HL-60/S4 (cell line): Measurements from ENCODE around the gene HES4.
"Not testable (repeated sequence)": the region's sequence is repeated elsewhere in the genome, so short reads cannot be mapped to it uniquely, and the experiment has no call there.

Experiments used
- in situ Hi-C: fragments of 300-500 bp; cut with MboI; formaldehyde crosslinking; loops from 2 replicates; pipeline ENCODE4 v1.14.3; 2022; ENCODE audit warnings: low sequenced_read_pairs

Gene HES4

DNA sequence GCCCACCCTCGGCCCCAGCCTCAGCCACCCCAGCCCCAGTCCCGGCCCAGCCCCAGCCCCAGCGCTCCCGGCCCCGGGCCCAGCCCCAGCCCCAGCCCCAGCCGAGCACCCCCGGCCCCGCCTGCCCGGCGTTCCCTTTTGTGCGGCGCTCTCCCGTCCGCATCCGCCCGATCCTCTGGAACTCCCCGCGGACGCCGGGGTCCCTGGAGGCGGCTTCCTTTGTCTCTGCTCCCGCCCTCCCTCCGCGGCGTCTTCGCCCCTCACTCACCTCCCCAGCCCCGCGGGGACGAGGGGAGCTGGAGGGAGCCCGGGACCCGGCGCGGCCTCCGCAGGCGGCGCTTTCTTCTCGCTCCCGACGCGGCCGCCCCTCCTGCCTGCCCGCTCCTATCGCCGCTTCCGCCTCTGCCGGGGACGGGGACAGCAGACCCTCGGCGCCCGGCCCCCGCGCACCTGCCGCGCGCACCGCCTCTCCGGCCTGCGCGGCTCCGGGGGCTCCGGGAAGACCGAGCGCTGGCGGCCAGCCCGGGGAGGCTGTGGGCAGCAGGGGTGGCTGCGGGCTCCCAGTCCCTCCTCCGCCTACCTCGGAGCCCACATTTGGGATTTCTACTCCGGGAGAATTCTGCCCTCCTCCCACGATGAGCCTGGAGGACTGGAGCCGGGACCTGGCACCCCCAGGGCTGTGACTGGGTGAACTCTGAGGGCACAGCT lies 34.0 kb upstream of the HES4 start:
- in situ Hi-C loops, result no loop called here

DNA sequence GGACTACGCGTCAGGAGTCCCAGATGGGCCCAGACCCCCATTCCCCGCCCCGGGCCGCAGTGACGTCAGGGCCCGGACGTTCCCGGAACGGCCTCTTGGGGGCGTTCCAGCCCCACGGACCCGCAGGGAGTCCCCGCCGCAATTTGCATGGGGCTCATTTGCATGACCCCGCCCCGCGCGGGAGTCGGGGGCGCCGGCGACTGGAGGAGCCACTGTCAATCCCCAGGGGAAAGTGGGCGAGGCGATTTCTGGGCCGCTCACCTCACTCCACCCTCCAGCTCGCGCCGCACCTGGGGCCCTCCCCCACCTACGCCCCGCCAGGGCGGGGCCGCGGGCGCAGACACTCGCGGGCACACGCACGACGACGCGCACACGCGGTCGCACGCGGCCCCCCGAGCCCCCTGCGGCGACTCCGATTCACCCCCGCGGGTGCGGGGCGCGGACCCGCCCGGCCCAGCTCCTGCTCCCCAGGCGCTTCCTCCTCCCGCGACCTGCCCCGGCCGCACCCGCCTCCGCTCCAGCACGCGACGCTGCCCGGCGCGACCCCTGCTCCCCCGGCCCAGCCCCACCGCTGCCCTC lies 33.2 kb upstream of the HES4 start:
- in situ Hi-C loops, result no loop called here

DNA sequence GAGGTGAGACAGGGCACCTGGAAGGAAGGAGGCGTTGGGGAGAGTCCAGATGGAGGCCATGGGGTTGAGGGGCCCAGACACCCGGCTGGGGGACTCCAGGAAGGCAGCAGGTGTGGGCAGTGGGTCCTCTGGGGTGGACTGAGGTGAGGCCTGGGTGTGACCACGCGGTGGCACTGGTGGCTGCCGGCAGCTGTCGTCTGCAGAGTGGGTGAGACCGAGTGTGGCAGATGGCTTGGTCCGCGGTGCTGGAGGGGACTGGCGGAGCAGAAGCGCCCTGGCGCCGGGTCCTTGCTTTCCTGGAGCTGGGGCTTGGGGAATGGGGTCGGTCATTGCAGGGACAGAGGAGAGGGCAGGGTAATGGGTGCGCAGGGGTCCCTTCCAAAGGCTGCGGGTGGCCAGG lies 32.5 kb upstream of the HES4 start:
- in situ Hi-C loops, result no loop called here

DNA sequence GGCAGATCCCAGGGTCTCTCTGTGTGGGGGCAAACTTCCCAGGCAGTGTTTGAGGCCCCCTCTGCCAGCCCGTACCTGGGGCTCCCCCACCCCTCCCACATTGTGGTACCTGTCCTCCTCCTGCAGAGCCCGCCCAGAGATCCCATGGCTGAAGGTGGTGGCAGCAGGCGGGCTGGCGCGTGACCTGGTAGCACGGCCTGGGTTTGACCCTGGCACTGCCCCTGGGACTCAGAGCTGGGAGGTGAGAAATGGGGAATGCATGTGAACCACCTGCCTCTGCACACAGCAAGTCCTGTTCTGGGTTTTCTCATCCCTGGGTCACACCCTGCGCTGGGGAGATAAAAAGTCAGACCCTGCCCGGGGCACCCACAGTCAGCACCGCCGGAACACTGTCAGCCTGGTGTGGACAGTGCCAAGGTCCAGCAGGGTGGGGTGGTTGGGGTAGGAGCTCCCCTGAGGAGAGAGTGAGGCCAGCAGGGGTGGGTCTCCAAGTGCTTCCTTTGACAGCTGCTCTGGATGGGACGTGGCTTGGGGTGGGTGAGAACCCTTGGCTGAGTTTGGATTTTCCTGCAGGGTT lies 31.9 kb upstream of the HES4 start:
- in situ Hi-C loops, result no loop called here

DNA sequence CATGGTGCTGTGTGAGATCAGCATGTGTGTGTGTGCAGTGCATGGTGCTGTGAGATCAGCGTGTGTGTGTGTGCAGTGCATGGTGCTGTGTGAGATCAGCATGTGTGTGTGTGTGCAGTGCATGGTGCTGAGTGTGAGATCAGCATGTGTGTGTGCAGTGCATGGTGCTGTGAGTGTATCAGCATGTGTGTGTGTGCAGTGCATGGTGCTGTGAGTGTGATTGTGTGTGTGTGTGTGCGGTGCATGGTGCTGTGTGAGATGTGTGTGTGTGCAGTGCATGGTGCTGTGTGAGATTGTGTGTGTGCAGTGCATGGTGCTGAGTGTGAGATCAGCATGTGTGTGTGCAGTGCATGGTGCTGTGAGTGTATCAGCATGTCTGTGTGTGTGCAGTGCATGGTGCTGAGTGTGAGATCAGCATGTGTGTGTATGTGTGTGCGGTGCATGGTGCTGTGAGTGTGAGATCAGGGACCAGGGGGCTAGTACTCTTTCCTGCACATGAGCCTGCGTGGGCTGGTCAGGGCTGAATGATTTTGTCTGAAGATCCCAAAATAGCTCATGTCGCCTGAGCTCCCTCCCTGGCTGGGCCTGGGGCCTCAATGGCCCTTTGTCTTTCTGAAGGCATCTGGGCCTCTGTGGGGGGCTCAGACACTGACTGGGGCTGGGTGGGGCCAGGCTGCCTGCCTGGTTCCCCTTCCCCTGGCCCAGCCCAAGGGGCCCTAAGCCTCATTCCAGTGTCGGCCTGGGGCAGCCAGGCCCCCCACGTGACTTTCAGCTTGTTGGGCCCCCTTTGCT lies 31.2 kb upstream of the HES4 start:
- in situ Hi-C loops, result not testable (repeated sequence)

DNA sequence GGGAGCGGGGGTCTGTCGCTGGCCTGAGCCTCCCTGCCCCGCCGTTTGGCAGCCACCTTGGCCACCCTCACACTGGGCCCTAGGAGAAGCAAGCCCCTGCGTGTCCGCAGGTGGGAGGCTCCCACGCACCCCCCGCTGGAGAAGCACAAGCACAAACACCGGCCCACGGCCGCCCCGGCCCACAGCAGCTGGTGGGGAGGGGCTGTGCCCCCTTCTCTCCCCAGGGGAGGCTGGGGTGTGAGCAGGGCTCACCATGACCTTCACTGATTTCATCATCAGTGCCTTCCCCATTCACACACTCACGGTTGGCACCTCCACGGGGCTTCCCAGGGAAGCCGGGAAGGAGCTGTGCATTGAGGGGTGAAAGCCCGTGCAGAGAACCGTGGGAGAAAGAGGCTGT lies 27.9 kb upstream of the HES4 start:
- in situ Hi-C loops, result no loop called here

DNA sequence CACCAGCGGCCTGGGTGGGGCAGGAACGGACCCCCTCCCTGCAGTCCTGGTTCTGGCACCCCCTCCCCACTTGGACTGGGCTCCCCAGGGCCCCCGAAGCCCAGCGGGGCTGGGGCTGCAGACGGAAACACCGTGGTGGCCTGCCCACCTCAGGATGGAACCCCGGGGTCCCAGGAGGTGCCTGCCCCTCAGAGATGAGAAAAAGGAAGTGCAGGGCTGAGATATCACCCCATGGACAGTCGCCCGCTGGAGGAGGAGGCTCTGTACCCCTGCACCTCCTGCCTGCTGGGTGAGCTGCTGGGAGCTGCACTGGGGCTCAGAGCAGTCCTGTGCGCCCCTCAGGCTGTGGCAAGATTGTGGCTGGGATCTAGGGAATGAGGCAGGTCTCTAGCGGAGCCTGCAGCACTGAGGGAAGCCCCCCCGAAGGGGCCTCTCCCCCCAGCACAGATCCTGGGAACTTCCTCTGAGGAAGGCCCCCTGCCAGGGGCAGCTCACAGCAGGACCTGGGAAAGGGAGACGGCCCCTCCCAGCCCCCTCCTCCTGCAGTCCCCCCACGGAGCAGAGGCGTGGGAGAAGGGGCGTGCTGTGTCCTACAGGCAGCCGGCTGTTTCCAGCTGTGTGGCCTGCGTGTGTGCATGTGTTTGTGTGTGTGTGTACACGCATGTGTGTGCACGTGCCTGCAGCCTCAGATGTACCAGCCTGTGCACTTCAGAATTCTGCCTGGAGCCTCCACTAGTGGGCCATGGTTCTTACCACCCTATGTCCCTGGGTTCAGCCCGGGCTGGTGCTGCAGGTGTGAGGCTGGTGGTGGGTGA lies 26.9 kb upstream of the HES4 start:
- in situ Hi-C loops, result no loop called here

DNA sequence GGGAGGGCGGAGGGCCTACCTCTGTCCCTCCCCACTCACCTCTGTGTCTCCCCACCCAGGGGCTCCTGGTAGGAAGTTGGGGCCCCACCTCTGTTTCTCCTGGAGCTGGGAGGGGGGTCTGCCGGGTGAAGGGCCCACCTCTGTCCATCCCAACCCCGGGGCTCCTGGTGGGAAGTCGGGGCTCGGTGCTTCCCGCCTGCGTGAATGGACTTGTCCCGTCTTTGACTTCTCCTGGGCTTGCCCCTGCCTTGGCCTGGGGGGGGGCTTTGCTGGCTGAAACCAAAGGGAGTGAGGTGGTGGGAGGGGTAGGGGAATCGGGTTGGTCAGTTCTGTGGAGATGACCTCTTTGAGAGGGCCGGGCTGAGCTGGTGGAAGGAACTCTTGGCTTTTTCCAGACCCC lies 25.8 kb upstream of the HES4 start:
- in situ Hi-C loops, result no loop called here

DNA sequence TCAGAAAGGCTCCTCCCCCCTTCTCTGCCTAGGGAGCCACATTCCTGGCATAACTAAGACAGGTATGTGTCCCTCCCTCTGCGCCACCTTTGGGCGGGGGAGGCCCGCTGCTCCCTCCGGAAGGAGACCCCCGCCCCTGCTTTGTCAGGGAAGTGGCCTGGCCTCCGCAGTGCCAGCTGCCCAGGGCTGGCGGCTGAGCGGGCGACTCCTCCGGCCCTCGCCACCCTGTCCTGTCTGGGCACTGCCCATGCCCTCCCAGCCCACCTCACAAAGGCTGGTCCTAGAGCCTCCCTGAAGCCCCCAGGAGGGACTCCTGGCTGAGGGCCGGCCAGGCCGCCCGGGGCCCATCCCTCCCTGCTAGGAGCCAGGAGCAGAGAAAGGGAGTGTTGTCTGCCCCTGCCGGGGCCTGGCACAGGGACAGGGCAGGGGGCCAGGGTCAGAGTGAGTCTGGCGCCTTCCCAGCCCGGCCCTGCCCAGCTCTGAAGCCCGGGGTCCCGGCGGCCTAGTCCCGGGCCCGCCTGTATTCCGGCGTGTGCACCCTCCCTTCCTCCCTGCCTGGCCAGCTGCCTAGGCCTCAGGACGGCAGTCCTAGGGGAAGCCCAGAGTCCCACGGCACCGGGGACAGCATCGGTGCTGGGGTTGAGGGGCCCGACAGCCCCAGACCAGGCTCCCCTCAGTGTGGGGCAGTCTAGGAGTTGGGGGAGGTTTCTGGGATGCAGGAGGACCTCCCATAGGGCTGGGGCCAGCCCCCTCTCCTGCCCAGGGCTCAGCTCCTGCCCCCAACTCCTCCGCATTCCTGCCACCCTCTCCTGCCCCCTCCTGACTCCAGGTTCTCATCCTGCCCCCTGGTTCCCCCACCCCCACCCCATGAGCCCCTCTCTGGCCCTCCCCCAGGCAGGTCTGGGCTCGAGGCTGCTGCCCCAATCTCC lies 25.1 kb upstream of the HES4 start:
- in situ Hi-C loops, result no loop called here

DNA sequence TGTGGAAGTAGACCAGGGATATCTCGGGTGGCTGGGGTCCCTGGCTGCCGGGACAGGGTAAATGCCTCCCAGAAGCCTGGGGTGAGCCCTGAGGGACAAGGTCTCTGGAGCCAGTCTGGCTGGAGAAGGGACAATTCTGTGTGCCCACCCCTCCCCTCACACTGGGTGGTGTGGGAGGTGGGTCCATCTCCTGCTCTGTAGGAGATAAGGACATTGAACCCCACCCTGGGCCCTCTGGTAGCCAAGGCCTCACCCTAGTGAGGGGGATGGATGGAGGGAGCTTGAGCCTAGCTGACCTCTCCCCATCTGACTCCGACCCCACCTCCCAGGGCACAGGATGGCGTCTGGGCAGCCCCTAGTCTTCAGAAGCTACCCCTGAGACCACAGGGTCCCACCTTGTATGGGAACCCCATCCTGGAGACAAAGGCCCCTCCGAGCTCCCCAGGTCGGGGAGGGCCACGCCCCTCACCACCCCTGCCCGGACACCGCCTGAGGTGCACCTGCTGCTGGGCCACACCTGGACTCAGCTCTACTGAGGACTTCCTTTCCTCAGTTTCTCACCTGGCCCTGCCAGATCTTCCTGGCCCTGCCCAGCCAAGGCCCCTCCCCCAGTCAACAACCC lies 24.4 kb upstream of the HES4 start:
- in situ Hi-C loops, result no loop called here

DNA sequence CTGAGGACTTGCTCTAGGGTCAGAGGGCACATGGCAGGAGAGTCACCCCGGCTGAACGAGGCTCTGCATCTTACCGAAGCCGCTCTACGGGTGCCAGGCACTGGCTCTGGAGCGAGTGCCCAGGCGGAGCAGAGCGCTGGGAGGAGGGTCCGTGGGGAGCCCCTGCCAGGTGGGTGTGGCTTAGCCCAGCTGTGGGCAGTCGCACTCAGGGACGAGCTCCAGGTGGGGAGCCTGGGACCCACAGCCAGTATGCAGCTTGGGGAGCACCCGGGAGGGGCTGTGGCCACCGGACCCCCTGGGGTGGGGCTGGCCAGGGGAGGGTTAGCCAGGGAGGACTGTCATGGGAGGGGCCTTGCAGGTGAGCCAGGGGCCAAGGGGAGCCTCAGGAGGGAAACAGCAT lies 23.8 kb upstream of the HES4 start:
- in situ Hi-C loops, result no loop called here

DNA sequence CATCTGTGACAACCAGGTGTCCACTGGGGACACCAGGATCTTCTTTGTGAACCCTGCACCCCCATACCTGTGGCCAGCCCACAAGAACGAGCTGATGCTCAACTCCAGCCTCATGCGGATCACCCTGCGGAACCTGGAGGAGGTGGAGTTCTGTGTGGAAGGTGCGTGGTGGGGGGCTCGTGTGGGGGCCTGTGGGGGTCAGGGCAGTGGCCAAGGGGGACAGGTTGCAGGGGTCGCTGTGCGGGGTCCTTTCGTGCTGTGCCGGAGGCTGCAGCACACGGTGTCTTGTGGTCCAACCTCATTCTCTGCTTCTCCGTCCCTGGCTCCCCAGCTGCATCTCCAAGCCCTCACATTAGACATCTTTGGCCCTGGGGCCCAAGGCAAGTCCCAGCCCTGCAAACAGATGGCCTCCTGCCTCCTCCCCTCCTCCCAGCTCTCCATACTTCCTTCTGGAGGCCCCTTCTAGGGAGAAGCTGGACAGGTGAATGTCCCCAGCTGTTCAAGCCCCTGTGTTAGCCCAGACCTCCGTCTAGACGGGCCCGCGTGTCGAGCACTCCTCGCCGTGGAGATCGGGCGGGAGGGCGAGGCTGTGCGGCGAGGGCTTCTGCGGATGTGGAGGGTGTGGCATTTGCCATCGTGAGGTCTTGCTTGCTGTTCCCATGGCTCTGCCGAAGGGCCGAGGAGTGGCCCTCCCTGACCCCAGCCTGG lies 22.6 kb upstream of the HES4 start:
- in situ Hi-C loops, result no loop called here

DNA sequence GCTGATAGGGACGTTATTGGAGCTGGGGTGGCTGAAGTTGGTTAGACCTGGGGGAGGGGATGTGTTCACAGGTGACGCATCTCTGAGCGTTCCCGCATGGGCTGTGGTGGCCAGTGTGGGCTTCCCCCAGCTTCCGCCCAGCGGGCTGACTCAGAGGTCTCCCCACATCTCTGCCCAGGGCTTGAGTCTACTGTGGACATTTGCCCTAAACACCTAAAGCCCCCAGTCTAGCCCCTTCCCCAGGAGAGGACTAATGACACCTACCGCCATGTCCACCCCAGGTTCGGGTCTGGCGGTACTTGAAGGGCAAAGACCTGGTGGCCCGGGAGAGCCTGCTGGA lies 22.0 kb upstream of the HES4 start:
- in situ Hi-C loops, result no loop called here

DNA sequence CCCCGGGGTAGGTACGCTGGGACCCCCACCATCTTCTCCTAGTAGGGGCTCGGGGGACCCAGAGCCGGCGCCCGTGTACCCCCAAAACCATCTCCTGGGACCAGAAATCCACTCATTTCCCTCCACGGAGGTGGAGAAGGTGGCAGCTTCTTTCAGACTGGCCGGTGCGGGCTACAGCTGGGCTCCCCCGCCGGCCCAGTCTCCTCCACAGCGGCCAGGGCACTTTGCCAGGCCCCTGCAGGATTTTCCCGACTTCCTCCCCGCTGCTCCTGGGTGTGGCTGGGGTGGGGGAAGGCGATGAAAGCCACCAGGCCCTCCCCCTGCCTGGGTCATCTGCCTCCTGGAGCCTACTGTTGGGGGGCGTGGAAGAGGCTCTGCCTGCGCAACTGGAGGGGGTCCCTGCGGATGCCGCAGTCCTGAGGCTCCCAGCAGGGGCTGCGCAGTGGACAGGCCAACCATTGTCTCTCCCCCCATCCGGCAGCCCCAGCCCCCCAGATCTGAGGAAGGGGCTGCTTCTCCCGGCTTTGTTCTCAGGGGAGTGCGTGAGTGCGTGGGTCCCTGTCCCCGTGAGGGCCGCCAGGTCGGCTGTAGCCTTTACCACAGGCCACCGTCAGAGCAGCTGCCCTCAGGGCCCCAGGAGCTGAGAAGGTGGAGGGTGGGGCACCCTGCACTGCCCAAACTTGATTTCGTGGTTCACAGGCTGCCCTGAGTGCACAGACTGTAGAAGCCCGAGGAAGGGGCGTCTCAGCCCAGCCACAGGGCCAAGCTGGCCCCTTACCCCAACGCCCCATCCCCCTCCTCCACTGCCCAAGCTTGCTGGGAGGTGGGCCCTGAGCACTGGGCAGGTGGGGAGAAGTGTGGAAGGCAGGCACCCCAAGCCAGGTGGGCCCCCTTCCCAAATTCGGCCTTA lies 21.4 kb upstream of the HES4 start:
- in situ Hi-C loops, result no loop called here

DNA sequence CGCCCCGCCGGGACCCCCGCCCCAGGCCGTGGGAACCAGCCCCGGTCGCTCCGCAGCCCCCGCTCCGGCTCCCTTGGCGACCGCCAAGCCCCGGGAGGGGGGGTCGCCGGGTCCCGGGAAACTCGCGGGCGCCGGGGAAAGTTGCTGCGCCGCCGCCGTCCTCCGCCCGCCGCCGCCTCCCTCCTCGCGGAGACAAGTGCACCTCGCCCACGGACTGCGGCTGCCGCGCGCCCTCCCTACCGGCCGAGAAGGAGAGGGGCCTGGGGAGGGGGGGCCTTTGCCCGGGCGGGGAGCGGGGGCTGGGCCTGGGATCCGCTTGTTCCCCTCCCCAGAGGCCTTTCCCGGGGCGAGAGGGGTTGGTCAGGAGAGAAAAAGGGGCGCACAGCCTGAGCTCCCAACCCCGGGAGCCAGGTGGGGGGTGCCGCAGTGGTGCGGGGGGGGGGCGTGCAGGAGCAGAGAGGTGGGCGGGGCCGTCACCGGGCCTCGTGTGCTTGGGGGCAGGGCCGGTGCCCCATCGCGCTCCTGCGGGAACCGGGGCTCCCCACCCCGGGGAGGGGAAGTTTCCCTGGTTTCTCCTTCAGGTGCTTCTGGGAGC lies 20.6 kb upstream of the HES4 start:
- in situ Hi-C loops, result no loop called here

DNA sequence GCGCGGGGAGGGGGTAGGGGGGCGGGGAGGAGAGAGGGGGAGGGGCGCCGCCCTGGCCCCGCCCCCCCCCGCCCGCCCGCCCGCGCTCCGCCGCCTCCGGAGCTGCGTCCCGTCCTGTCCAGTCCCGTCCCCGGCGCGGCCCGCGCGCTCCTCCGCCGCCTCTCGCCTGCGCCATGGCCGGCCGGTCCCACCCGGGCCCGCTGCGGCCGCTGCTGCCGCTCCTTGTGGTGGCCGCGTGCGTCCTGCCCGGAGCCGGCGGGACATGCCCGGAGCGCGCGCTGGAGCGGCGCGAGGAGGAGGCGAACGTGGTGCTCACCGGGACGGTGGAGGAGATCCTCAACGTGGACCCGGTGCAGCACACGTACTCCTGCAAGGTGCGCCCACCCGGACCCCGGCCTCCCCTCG lies 20.1 kb upstream of the HES4 start, which contains the start of gene AGRN:
AGRN (plus strand) TSS at position 121 of the 405 bp plus-strand sequence; CDS start at position 174, 53 bp downstream.
- in situ Hi-C loops, result no loop called here
